Lung (tissue), 12 donors: Measurements from ENCODE around the gene NPDC1. TPM values are rescaled to one million over a fixed set of nuclear protein-coding genes. Genes with fewer than 3 reads are reported as not detected.

Experiments
- ATAC-seq: fragments of 200-7000 bp; cut with Tn5 transposase; one replicate; pipeline ENCODE4 v1.9.1; 2020; ENCODE audit warnings: moderate number of reproducible peaks; ENCODE audit not compliant: insufficient read depth, low FRiP score
- DNase-seq, 3 donors: peaks; one replicate each; pipeline ENCODE4 v3.0.0-alpha.2; 2013 to 2017
- H3K27ac ChIP-seq, 2 donors: one replicate each; pipeline ENCODE4 v1.5.1; 2013; ENCODE audit warnings: mild to moderate bottlenecking in 2 of 2, moderate library complexity in 2 of 2, control low read depth in 1 of 2, inconsistent platforms in 1 of 2, low read depth in 1 of 2, low read length in 1 of 2
- H3K27me3 ChIP-seq, 3 donors: one replicate each; pipeline ENCODE4 v1.5.1; 2013; ENCODE audit warnings: low read length in 2 of 3; ENCODE audit not compliant: control insufficient read depth in 3 of 3, insufficient read depth in 3 of 3
- H3K36me3 ChIP-seq, 4 donors: one replicate each; pipeline ENCODE4 v1.5.1; 2013; ENCODE audit warnings: low read length in 4 of 4, mild to moderate bottlenecking in 1 of 4, moderate library complexity in 1 of 4; ENCODE audit not compliant: control insufficient read depth in 4 of 4, insufficient read depth in 4 of 4
- H3K4me1 ChIP-seq, 5 donors: one replicate each; pipeline ENCODE4 v1.5.1; 2013; ENCODE audit warnings: low read length in 5 of 5, mild to moderate bottlenecking in 2 of 5, moderate library complexity in 1 of 5; ENCODE audit not compliant: control insufficient read depth in 5 of 5, insufficient read depth in 5 of 5
- H3K4me3 ChIP-seq: one replicate; pipeline ENCODE4 v1.5.1; 2013; ENCODE audit warnings: mild to moderate bottlenecking, control low read depth, moderate library complexity
- H3K9ac ChIP-seq, 2 donors: one replicate each; pipeline ENCODE4 v1.5.1; 2013; ENCODE audit warnings: low read length in 2 of 2, control low read depth in 1 of 2; ENCODE audit not compliant: insufficient read depth in 1 of 2
- H3K9me3 ChIP-seq, 4 donors: one replicate each; pipeline ENCODE4 v1.5.1; 2013; ENCODE audit warnings: low read length in 3 of 4, mild to moderate bottlenecking in 1 of 4, moderate library complexity in 1 of 4; ENCODE audit not compliant: control insufficient read depth in 4 of 4, insufficient read depth in 3 of 4
- WGBS, 2 donors: extraction: QIAGEN DNeasy Blood & Tissue Kit; methylation state at CpG; one replicate each; pipeline ENCODE4 v1.1.7; 2013; 5-methylcytosine and 5-hydroxymethylcytosine counted together
- polyA plus RNA-seq, 2 donors: library from polyadenylated mRNA; stranded (reverse); fragments of 200-250 nt; gene quantifications; one replicate each; pipeline ENCODE4 v1.2.1, GENCODE V29; 2013
- total RNA-seq, 2 donors: library from RNA; depleted of rRNA in 1 of 2; stranded (reverse); fragments of >200 nt in 1 of 2; gene quantifications; one replicate each; pipeline ENCODE4 v1.2.1, GENCODE V29; 2014 to 2021
- TF ChIP-seq, protein P1 (sequence below): IDR thresholded peaks from 2 replicates; pipeline ENCODE4 v1.5.1; 2012; ENCODE audit warnings: mild to moderate bottlenecking; ENCODE audit errors: control extremely low read depth, extremely low read depth
- donor health status: control.
- donor health status: control.
- donor health status: Bipolar disorder and iron deficiency.
- donor health status: healthy.
- donor health status: DM: yes; HTN: yes; CAD: no.

Gene NPDC1
- total and polyA plus RNA-seq, 4 donors: 28.7 to 99.3 (median 68.3) TPM

DNA sequence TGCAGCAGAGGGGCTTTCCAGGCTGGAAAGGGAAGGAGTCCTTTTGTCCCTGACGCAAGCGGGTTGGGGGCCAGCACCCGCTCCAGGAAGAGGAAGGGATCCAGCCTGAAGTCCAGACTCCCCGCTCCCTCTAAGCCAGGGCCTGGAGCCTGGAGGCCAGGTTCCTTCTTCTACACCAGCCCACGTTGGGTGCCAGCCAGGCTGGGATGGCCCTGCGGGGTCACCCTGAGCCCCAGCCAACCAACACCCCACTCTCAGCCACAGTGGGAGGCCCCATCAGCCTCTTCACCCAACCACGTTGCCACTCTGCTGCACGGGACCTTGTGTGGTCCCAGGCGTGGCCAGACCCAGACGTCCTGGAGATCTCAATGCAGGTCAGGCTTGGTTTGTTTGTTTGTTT is 13.1 kb downstream of the NPDC1 start:
- H3K36me3 ChIP-seq: peaks cover 0 to 2% (median 0%) of the 10 kb centered on the region in 4 donors
- DNase-seq (no peak), ATAC-seq (no peak)
- peak overlapping the region in 1 of 2 donors; percentile 2 for H3K27ac ChIP-seq
- H3K9me3 ChIP-seq: no peaks in the 10 kb centered on the region
- H3K4me1 ChIP-seq: peaks cover 0 to 13% (median 4%) of the 10 kb centered on the region in 5 donors
- TF ChIP-seq, protein P1, sequence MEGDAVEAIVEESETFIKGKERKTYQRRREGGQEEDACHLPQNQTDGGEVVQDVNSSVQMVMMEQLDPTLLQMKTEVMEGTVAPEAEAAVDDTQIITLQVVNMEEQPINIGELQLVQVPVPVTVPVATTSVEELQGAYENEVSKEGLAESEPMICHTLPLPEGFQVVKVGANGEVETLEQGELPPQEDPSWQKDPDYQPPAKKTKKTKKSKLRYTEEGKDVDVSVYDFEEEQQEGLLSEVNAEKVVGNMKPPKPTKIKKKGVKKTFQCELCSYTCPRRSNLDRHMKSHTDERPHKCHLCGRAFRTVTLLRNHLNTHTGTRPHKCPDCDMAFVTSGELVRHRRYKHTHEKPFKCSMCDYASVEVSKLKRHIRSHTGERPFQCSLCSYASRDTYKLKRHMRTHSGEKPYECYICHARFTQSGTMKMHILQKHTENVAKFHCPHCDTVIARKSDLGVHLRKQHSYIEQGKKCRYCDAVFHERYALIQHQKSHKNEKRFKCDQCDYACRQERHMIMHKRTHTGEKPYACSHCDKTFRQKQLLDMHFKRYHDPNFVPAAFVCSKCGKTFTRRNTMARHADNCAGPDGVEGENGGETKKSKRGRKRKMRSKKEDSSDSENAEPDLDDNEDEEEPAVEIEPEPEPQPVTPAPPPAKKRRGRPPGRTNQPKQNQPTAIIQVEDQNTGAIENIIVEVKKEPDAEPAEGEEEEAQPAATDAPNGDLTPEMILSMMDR: no peak
- no peak overlapping the region for H3K9ac ChIP-seq
- H3K27me3 ChIP-seq: peaks cover 0 to 3% (median 0%) of the 10 kb centered on the region in 3 donors
- WGBS, 2 donors: 32 to 69% methylated on average over 10 of the region's 10 CpGs
- H3K4me3 ChIP-seq: no peak overlapping the region

DNA sequence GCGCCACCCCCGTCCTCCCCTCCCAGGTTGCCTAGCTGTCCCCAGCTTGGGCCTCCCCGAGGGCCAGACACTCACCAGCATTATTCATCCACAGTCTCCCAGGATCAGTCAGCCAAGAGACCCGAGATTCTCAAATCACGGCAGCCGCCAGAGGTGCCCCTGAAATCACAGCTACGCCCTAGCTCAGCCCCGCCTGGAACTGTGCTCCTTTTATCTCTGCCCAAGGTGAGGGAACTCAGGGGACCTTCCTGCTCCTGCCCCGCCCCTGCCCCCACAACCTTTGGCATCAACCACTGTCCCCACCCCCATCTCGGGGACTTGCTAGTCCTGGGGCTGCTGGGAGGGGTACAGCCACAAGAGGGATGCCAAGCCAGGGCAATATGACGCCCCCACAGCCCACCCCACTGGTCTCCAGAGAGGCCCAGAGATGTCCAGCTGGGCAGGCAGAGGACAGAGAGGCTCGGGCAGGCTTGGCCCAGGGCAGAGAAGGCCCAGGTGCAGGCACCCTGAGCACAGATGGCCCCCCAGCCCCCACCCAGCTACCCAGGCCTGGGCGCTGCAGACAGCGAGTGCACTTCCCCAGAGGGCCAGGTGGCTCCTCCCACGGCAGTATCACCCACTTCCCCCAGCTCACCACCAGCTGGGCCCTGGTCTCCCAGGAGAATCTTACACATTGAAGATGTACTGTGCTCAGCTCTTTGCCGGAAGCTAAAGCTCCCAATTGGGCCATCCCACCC is 13.9 kb downstream of the NPDC1 start, which contains the start of gene FUT7:
Gene FUT7, minus strand, starts transcription at position 185 of the 737 bp plus-strand sequence. Its CDS starts 97 bp downstream, at position 88.
- peaks cover 0 to 18% (median 4%) of the 10 kb centered on the region in 5 donors for H3K4me1 ChIP-seq
- H3K4me3 ChIP-seq: no peak within 1 kb of the TSS

DNA sequence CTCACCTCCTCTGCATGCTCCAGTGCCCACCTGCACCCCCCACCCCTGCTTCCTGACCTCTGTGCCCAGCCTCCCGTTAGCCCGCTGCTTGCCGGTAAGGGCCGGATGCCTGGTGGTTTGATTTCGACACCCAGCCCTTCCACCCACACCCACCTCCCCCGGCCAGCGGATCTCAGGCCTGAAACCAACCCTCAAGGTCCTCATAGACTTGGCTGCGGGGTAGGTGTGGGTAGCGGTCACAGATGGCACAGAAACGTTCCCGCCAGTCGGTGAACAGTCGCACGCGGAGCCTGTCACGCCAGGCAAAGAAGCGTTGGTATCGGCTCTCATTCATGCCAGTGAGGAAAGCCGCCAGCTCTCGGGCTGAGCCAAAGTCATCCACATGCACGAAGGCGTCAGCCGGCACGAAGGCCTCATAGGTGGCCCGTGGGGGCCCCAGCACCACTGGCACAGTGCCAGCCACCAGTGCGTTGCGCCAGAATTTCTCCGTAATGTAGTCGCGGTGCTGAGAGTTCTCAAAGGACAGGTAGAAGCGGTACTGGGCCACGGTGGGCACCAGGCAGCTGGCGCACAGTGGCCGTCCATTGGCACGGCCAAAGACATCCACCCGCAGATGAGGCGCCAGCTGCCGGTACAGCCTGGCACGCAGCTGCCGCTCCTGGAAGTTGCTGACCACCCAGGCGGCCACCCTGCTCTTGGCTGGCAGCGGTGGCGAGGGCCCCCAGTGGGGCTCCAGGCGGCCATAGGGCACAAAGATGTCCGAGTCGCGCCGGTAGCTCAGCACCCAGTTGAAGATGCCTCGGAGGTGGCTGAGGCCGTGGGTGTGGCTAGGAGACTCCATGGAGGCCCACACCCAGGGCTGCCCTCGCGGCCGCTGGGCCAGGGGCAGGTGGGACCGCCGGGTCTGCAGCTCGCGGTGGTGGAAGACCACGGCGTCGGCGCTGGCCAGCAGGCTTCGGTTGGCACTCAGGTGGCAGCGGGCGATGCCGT is 15.1 kb downstream of the NPDC1 start:
- Histone ChIP-seq H3K4me3 (no peak overlapping the region), H3K36me3 (no peaks in the 10 kb centered on the region), H3K27ac (peak overlapping the region in 1 of 2 donors; percentile 27), H3K27me3 (peaks cover 0 to 3% (median 0%) of the 10 kb centered on the region in 3 donors), H3K4me1 (peaks cover 0 to 19% (median 4%) of the 10 kb centered on the region in 5 donors), H3K9me3 (no peaks in the 10 kb centered on the region), H3K9ac (no peak overlapping the region)
- ATAC-seq (no peak), DNase-seq (no peak)
- TF ChIP-seq, protein P1: no peak
- WGBS, 2 donors: 55 to 75% methylated on average over 65 of the region's 65 CpGs

More for the DNA sequence above, 13.9 kb downstream of the NPDC1 start, which contains the start of gene FUT7:
- DNase-seq (no peak), ATAC-seq (no peak)
- Histone ChIP-seq H3K27me3 (peaks cover 0 to 3% (median 0%) of the 10 kb centered on the region in 3 donors), H3K9ac (no peak within 1 kb of the TSS), H3K9me3 (no peaks in the 10 kb centered on the region), H3K36me3 (no peaks in the 10 kb centered on the region), H3K27ac (peak within 1 kb of the TSS in 1 of 2 donors; percentile 27)
- TF ChIP-seq, protein P1: no peak
- 29 to 54% methylated on average over 16 of the region's 16 CpGs for WGBS, 2 donors
